ENCODE measurements around the gene FMC1.
A peak's percentile ranks its signal among the peaks of the same experiment; 100 is the strongest.
"Not testable (repeated sequence)": the region's sequence is repeated elsewhere in the genome, so short reads cannot be mapped to it uniquely, and the experiment has no call there.

FMC1 gene

GRCh38 chr7:139340037-139340807, 915 bp upstream of the FMC1 start:
- peak; percentile 100 for DNase-seq (ENCODE audit: low read depth)
- H3K4me3 ChIP-seq (replicated peaks; ENCODE audit: low read depth, low read length), result peak overlapping the region; percentile 94
- TF ChIP-seq, protein P1, sequence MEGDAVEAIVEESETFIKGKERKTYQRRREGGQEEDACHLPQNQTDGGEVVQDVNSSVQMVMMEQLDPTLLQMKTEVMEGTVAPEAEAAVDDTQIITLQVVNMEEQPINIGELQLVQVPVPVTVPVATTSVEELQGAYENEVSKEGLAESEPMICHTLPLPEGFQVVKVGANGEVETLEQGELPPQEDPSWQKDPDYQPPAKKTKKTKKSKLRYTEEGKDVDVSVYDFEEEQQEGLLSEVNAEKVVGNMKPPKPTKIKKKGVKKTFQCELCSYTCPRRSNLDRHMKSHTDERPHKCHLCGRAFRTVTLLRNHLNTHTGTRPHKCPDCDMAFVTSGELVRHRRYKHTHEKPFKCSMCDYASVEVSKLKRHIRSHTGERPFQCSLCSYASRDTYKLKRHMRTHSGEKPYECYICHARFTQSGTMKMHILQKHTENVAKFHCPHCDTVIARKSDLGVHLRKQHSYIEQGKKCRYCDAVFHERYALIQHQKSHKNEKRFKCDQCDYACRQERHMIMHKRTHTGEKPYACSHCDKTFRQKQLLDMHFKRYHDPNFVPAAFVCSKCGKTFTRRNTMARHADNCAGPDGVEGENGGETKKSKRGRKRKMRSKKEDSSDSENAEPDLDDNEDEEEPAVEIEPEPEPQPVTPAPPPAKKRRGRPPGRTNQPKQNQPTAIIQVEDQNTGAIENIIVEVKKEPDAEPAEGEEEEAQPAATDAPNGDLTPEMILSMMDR (IDR thresholded peaks at IDR 0.05; ENCODE audit: low read length, missing control alignments), result peak; percentile 74

- TF ChIP-seq, protein P1 (IDR thresholded peaks at IDR 0.05; ENCODE audit: low read length, missing control alignments), result no peak
- no peak for DNase-seq (ENCODE audit: low read depth)
These were observed 404 bp upstream of the FMC1 start for GRCh38 chr7:139340808-139341057.

DNA sequence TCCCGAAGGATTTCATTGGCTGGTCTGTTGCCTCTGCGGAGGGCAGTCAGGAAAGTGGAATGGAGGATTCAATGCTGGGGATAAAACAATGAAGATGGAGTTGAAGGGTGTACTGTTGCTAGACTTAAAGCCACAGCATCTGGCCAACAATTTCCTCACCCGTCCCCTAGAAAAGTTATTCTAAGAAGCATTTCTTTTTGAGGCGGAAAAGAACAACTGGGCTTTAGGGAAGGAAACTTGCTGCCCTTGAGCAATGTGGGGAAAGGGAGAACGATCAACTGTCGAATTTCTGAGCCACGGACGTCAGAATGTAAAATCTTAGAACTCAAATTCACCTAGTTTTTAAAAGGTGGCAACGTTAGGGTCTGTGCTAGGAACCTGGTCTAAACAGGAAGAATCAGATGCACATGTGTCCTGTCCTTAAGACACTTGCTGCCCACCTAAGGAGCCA, 664 bp downstream of the FMC1 start:
- TF ChIP-seq, protein P1 (IDR thresholded peaks at IDR 0.05; ENCODE audit: low read length, missing control alignments), result no peak
- no peak for DNase-seq (ENCODE audit: low read depth)
- H3K4me3 ChIP-seq (replicated peaks; ENCODE audit: low read depth, low read length), result peak overlapping the region; percentile 94

More at GRCh38 chr7:139340808-139341057, 404 bp upstream of the FMC1 start:
- H3K4me3 ChIP-seq (replicated peaks; ENCODE audit: low read depth, low read length), result peak overlapping the region; percentile 94

DNA sequence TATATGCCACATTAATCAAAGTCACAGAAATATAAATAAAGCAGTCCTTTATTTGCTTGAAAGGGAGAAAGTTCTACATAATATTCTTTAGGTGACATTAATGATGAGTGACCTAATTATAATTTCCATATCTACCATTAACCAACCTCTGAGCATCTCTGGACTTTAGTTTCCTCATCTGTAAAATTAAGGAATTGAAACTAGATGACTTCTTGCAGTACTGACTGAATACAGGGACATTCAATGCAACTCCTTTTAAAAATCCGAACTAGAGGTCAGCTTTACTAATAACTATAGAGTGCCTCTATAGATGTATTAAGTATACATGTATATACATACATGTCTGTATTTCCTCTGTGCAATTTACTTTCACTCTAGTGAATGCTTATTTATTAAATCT, 3.9 kb downstream of the FMC1 start:
- no peak for DNase-seq (ENCODE audit: low read depth)
- H3K4me3 ChIP-seq (replicated peaks; ENCODE audit: low read depth, low read length), result no peak overlapping the region
- TF ChIP-seq, protein P1 (IDR thresholded peaks at IDR 0.05; ENCODE audit: low read length, missing control alignments), result no peak

DNA sequence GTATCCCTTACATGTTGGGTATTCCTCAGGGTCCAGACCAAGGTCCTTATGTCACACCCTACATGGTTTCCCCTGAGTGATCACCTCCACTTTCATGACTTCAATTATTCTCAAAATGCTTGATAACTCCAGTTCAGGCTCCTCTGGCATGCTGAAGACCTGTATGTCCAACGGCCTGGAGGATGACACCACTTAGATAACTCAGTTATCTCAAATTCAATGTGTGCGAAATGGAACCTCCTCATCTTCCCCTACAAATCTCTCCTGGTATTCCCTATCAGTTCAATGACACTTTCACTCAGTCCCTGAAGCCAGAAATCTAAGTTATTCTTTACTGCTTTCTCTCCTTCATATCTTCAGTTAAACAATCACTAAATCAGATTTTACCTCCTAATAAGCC, 9.9 kb downstream of the FMC1 start:
- H3K4me3 ChIP-seq (replicated peaks; ENCODE audit: low read depth, low read length), result no peak overlapping the region
- TF ChIP-seq, protein P1 (IDR thresholded peaks at IDR 0.05; ENCODE audit: low read length, missing control alignments), result no peak
- no peak for DNase-seq (ENCODE audit: low read depth)

GRCh38 chr7:139354729-139355128, 13.6 kb downstream of the FMC1 start:
- no peak overlapping the region for H3K4me3 ChIP-seq (replicated peaks; ENCODE audit: low read depth, low read length)
- DNase-seq (ENCODE audit: low read depth), result no peak
- TF ChIP-seq, protein P1 (IDR thresholded peaks at IDR 0.05; ENCODE audit: low read length, missing control alignments), result no peak

- TF ChIP-seq, protein P1 (IDR thresholded peaks at IDR 0.05; ENCODE audit: low read length, missing control alignments), result no peak
- peak; percentile 39 for DNase-seq (ENCODE audit: low read depth)
- H3K4me3 ChIP-seq (replicated peaks; ENCODE audit: low read depth, low read length), result no peak overlapping the region
These were observed 14.2 kb downstream of the FMC1 start for GRCh38 chr7:139355320-139355719.

GRCh38 chr7:139357729-139358506, 16.8 kb downstream of the FMC1 start:
- peak overlapping the region; percentile 95 for H3K4me3 ChIP-seq (replicated peaks; ENCODE audit: low read depth, low read length)

More at GRCh38 chr7:139357729-139358506, 16.8 kb downstream of the FMC1 start:
- DNase-seq (ENCODE audit: low read depth), result not testable (repeated sequence)

Data from fibroblast of pulmonary artery (primary cell).